Glutamatergic neuron (in vitro differentiated cells): ENCODE results near the gene COASY. TPM values are rescaled to one million over a fixed set of nuclear protein-coding genes. Genes with fewer than 3 reads are reported as not detected.
"Not testable (repeated sequence)": the region's sequence is repeated elsewhere in the genome, so short reads cannot be mapped to it uniquely, and the experiment has no call there.

Experiments used
- DNase-seq: peaks from one replicate; pipeline ENCODE4 v3.0.0; 2022
- H3K27ac Mint-ChIP-seq: one replicate; pipeline ENCODE4 v1.8.0; 2020; ENCODE audit warnings: mild to moderate bottlenecking, mixed read lengths, inconsistent platforms; ENCODE audit not compliant: unreplicated experiment
- H3K27me3 Mint-ChIP-seq: one replicate; pipeline ENCODE4 v1.8.0; 2020; ENCODE audit warnings: mild to moderate bottlenecking, moderate library complexity, mixed read lengths, inconsistent platforms; ENCODE audit not compliant: unreplicated experiment
- H3K36me3 Mint-ChIP-seq: one replicate; pipeline ENCODE4 v1.8.0; 2020; ENCODE audit warnings: mild to moderate bottlenecking, mixed read lengths, inconsistent platforms; ENCODE audit not compliant: unreplicated experiment
- H3K4me1 Mint-ChIP-seq: one replicate; pipeline ENCODE4 v1.8.0; 2020; ENCODE audit warnings: mild to moderate bottlenecking, low read depth, mixed read lengths, inconsistent platforms; ENCODE audit not compliant: unreplicated experiment
- H3K4me3 Mint-ChIP-seq: one replicate; pipeline ENCODE4 v1.8.0; 2020; ENCODE audit warnings: mild to moderate bottlenecking, mixed read lengths, inconsistent platforms; ENCODE audit not compliant: unreplicated experiment
- H3K9me3 Mint-ChIP-seq: one replicate; pipeline ENCODE4 v1.8.0; 2020; ENCODE audit warnings: mild to moderate bottlenecking, moderate library complexity, mixed read lengths, inconsistent platforms; ENCODE audit not compliant: unreplicated experiment
- CTCF ChIP-seq: fragments of 200-600 bp; sonication (generic); IDR thresholded peaks from one replicate; pipeline ENCODE4 v1.5.0; 2021; ENCODE audit not compliant: partially characterized antibody, unreplicated experiment
- total RNA-seq: library from RNA; stranded (reverse); fragmentation: NEBNext Ultra II Directional; extraction: Animal tissue kit (Norgen Biotek cat#: 25700); gene quantifications from one replicate; pipeline ENCODE4 v1.2.1, GENCODE V29; 2021; ENCODE audit not compliant: unreplicated experiment

The COASY gene
- total RNA-seq, 1 donor from 2014 or later = 57.4 TPM

GRCh38 chr17:42536372-42537155, 25.4 kb upstream of the COASY start:
- H3K27ac Mint-ChIP-seq = peak overlapping the region; percentile 100
- peaks cover 24% of the 10 kb centered on the region for H3K4me1 Mint-ChIP-seq
- H3K36me3 Mint-ChIP-seq = no peaks in the 10 kb centered on the region
- DNase-seq = peak; percentile 90
- no peak for TF ChIP-seq CTCF
- peaks cover 11% of the 10 kb centered on the region for H3K27me3 Mint-ChIP-seq
- peak overlapping the region; percentile 94 for H3K4me3 Mint-ChIP-seq
- H3K9me3 Mint-ChIP-seq = peaks cover 14% of the 10 kb centered on the region

GRCh38 chr17:42537156-42537805, 24.7 kb upstream of the COASY start:
- DNase-seq = no peak
- peaks cover 11% of the 10 kb centered on the region for H3K27me3 Mint-ChIP-seq
- peak overlapping the region; percentile 100 for H3K27ac Mint-ChIP-seq
- H3K4me1 Mint-ChIP-seq = peaks cover 22% of the 10 kb centered on the region
- no peak for TF ChIP-seq CTCF
- H3K9me3 Mint-ChIP-seq = peaks cover 11% of the 10 kb centered on the region
- H3K36me3 Mint-ChIP-seq = no peaks in the 10 kb centered on the region
- H3K4me3 Mint-ChIP-seq = peak overlapping the region; percentile 94

GRCh38 chr17:42537826-42538451, 24.0 kb upstream of the COASY start:
- H3K9me3 Mint-ChIP-seq = peaks cover 11% of the 10 kb centered on the region
- DNase-seq = no peak
- H3K4me3 Mint-ChIP-seq = peak overlapping the region; percentile 94
- no peak for TF ChIP-seq CTCF
- peaks cover 11% of the 10 kb centered on the region for H3K27me3 Mint-ChIP-seq
- no peaks in the 10 kb centered on the region for H3K36me3 Mint-ChIP-seq
- peak overlapping the region; percentile 100 for H3K27ac Mint-ChIP-seq
- H3K4me1 Mint-ChIP-seq = peaks cover 22% of the 10 kb centered on the region

- H3K4me1 Mint-ChIP-seq = peaks cover 20% of the 10 kb centered on the region
- peaks cover 12% of the 10 kb centered on the region for H3K27me3 Mint-ChIP-seq
- peak overlapping the region; percentile 100 for H3K27ac Mint-ChIP-seq
- no peak for TF ChIP-seq CTCF
- H3K9me3 Mint-ChIP-seq = peaks cover 12% of the 10 kb centered on the region
- no peaks in the 10 kb centered on the region for H3K36me3 Mint-ChIP-seq
- no peak overlapping the region for H3K4me3 Mint-ChIP-seq
- DNase-seq = no peak
These were observed 23.5 kb upstream of the COASY start for GRCh38 chr17:42538482-42538881.

GRCh38 chr17:42540558-42540957, 21.4 kb upstream of the COASY start:
- not testable (repeated sequence) for H3K4me3 Mint-ChIP-seq
- H3K27me3 Mint-ChIP-seq = peaks cover 17% of the 10 kb centered on the region

More at GRCh38 chr17:42540558-42540957, 21.4 kb upstream of the COASY start:
- H3K27ac Mint-ChIP-seq, DNase-seq, H3K36me3 Mint-ChIP-seq: not testable (repeated sequence)
- peaks cover 13% of the 10 kb centered on the region for H3K4me1 Mint-ChIP-seq
- H3K9me3 Mint-ChIP-seq = peaks cover 20% of the 10 kb centered on the region
